GM12878 (cell line): ENCODE measurements around the gene EBF3. TPM values are rescaled to one million over a fixed set of nuclear protein-coding genes. Genes with fewer than 3 reads are reported as not detected.

Source experiments
- ATAC-seq: fragments of 200-7000 bp; cut with Tn5 transposase; 3 replicates; pipeline ENCODE4 v1.9.1; 2020; ENCODE audit warnings: mild to moderate bottlenecking, moderate library complexity
- BruUV-seq: library from RNA; stranded (reverse); fragments of 400-500 nt; replicated peaks from 2 replicates; lab custom pipeline; 2021; lab: Mats Ljungman, UMichigan
- CTCF ChIA-PET: fragments of 300-600 bp; sonication (Branson Sonifier 250); formaldehyde crosslinking; extraction: SDS; loops from one replicate; lab custom pipeline; 2021; ENCODE audit warnings: inconsistent platforms; lab: Yijun Ruan, JAX
- POLR2A ChIA-PET: fragments of 350-600 bp; formaldehyde crosslinking; extraction: SDS; loops from one replicate; lab custom pipeline; 2021; ENCODE audit warnings: inconsistent platforms; lab: Charles Lee
- RAD21 ChIA-PET: fragments of 300-600 bp; sonication (Branson Sonifier 250); formaldehyde crosslinking; loops from one replicate; lab custom pipeline; 2023; ENCODE audit warnings: antibody characterized with exemption; ENCODE audit not compliant: unreplicated experiment; lab: Charles Lee
- SMC1A ChIA-PET: fragments of 300-600 bp; sonication (Branson Sonifier 250); formaldehyde crosslinking; loops from one replicate; lab custom pipeline; 2023; ENCODE audit not compliant: unreplicated experiment, uncharacterized antibody; lab: Charles Lee
- DNase-seq: peaks from one replicate; pipeline ENCODE4 v3.0.0-alpha.2; 2011; ENCODE audit warnings: low read depth, low spot score
- FAIRE-seq: peaks from 3 replicates; lab custom pipeline; 2011; peaks lifted over from hg19 to GRCh38; lab: Jason Lieb, UNC
- H2AFZ ChIP-seq: 2 replicates; pipeline ENCODE4 v1.6.0; 2011; ENCODE audit warnings: low read depth, low read length, control low read depth; ENCODE audit not compliant: control insufficient read depth
- H3K27ac ChIP-seq: 2 replicates; pipeline ENCODE4 v1.5.1; 2011; ENCODE audit warnings: control low read depth; ENCODE audit not compliant: control insufficient read depth, insufficient read depth
- H3K27me3 ChIP-seq, 2 experiments: replicated peaks in 1 of 2; 2 replicates each; pipeline versions ENCODE4 v1.6.0 to v1.6.1; 2011; ENCODE audit warnings: low read length in 1 of 2; ENCODE audit not compliant: control insufficient read depth in 2 of 2, insufficient read depth in 2 of 2
- H3K36me3 ChIP-seq, 2 experiments: 2 replicates each; pipeline ENCODE4 v1.5.1; 2011; ENCODE audit warnings: low read length in 1 of 2; ENCODE audit not compliant: control insufficient read depth in 2 of 2, insufficient read depth in 2 of 2
- H3K4me1 ChIP-seq: 2 replicates; pipeline ENCODE4 v1.6.1; 2011; ENCODE audit warnings: mild to moderate bottlenecking, low read length, moderate library complexity, mixed read lengths; ENCODE audit not compliant: control insufficient read depth, insufficient read depth
- H3K4me2 ChIP-seq: 2 replicates; pipeline ENCODE4 v1.6.0; 2011; ENCODE audit warnings: control low read depth; ENCODE audit not compliant: control insufficient read depth, insufficient read depth
- H3K4me3 ChIP-seq: fragments of 200-600 bp; sonication (generic); 2 replicates; pipeline ENCODE4 v1.5.1; 2016
- H3K79me2 ChIP-seq: 2 replicates; pipeline ENCODE4 v1.6.0; 2011; ENCODE audit warnings: low read length; ENCODE audit not compliant: control insufficient read depth, insufficient read depth
- H3K9ac ChIP-seq: 2 replicates; pipeline ENCODE4 v1.8.0; 2011; ENCODE audit warnings: low read length, control low read depth, mixed read lengths; ENCODE audit not compliant: control insufficient read depth, insufficient read depth
- H3K9me3 ChIP-seq: replicated peaks from 3 replicates; pipeline ENCODE4 v1.5.1; 2011; ENCODE audit warnings: mild to moderate bottlenecking, low read length; ENCODE audit not compliant: control insufficient read depth, insufficient read depth
- H4K20me1 ChIP-seq: 2 replicates; pipeline ENCODE4 v1.6.0; 2011; ENCODE audit not compliant: control insufficient read depth, insufficient read depth
- ATF2 ChIP-seq: IDR thresholded peaks from 2 replicates; pipeline ENCODE4 v1.6.1; 2012; ENCODE audit warnings: low read length, inconsistent platforms
- CHD4 ChIP-seq: fragments of 200-600 bp; sonication (generic); IDR thresholded peaks from 2 replicates; pipeline ENCODE4 v1.6.1; 2016; ENCODE audit warnings: mild to moderate bottlenecking
- CTCF ChIP-seq, 3 experiments: IDR thresholded peaks in 2 of 3; conservative IDR thresholded peaks in 1 of 3; 2 replicates each; pipeline ENCODE4 v1.5.1; 2011; ENCODE audit warnings: low read depth in 3 of 3, low read length in 3 of 3, mild to moderate bottlenecking in 3 of 3, control low read depth in 2 of 3, moderate library complexity in 2 of 3, inconsistent platforms in 1 of 3, mixed read lengths in 1 of 3; ENCODE audit not compliant: control insufficient read depth in 2 of 3, insufficient read depth in 1 of 3; ENCODE audit errors: extremely low read depth in 1 of 3
- GABPA ChIP-seq: IDR thresholded peaks from 2 replicates; pipeline ENCODE4 v1.6.1; 2014; ENCODE audit warnings: antibody characterized with exemption, low read depth, mild to moderate bottlenecking, inconsistent platforms
- MXI1 ChIP-seq: fragments of 150-350 bp; IDR thresholded peaks from 2 replicates; pipeline ENCODE4 v1.6.1; 2011; ENCODE audit warnings: low read depth, mild to moderate bottlenecking, inconsistent platforms, low read length, improper control_type of control experiment
- NFIC ChIP-seq: IDR thresholded peaks from 2 replicates; pipeline ENCODE4 v1.6.1; 2012; ENCODE audit warnings: low read depth, mild to moderate bottlenecking, inconsistent platforms, low read length, moderate library complexity
- NR2C2 ChIP-seq: IDR thresholded peaks from 2 replicates; pipeline ENCODE4 v1.6.1; 2011; ENCODE audit warnings: borderline replicate concordance, low read depth; ENCODE audit not compliant: control insufficient read depth, insufficient read length
- PAX8 ChIP-seq: fragments of 450-650 bp; IDR thresholded peaks from 2 replicates; pipeline ENCODE4 v1.6.1; 2017; ENCODE audit warnings: mild to moderate bottlenecking, moderate library complexity
- STAT1 ChIP-seq: fragments of 450-650 bp; conservative IDR thresholded peaks from 2 replicates; pipeline ENCODE4 v1.6.1; 2014; ENCODE audit warnings: antibody characterized with exemption, mild to moderate bottlenecking
- ZBTB4 ChIP-seq: fragments of 450-650 bp; formaldehyde crosslinking; IDR thresholded peaks from 2 replicates; pipeline ENCODE4 v1.4.0; 2022; ENCODE audit warnings: mild to moderate bottlenecking, moderate library complexity
- WGBS: methylation state at CpG from one replicate; pipeline ENCODE4 v1.1.6; 2016; ENCODE audit warnings: low lambda C conversion rate; ENCODE audit not compliant: insufficient replicate concordance, insufficient coverage; ENCODE audit errors: missing lambda C conversion rate; 5-methylcytosine and 5-hydroxymethylcytosine counted together
- in situ Hi-C: fragments of 300-500 bp; cut with MboI; formaldehyde crosslinking; loops from 9 replicates; pipeline ENCODE4 v1.14.3; 2018; ENCODE audit warnings: mixed read lengths
- intact Hi-C: fragments of 100-400 bp; cut with micrococcal nuclease; formaldehyde crosslinking; loops from one replicate; pipeline ENCODE4 v1.14.2; 2022; ENCODE audit not compliant: unreplicated experiment
- polyA plus RNA-seq, 11 experiments: library from polyadenylated mRNA; depleted of rRNA in 4 of 11; unstranded in 6 of 11; stranded (reverse) in 5 of 11; fragments of >200 nt; fragmentation: Nextera tagmentation in 4 of 11; fragmentation: Illumina TruSeq in 1 of 11; extraction: Ambion mirVana in 4 of 11; extraction: Trizol in 1 of 11; gene quantifications; 1 replicate in 1 of 11; 2 replicates in 10 of 11; pipeline versions ENCODE4 v1.2.1 to v1.2.3, GENCODE V29; 2011 to 2016; ENCODE audit warnings: inconsistent platforms in 2 of 11, missing spikeins in 2 of 11, low read depth in 1 of 11
- total RNA-seq, 4 experiments: library from RNA; depleted of rRNA in 3 of 4; stranded (reverse); fragments of >200 nt in 3 of 4; fragmentation: Illumina TruSeq in 1 of 4; extraction: Trizol in 1 of 4; gene quantifications; 2 replicates each; pipeline versions ENCODE4 v1.2.1 to v1.2.3, GENCODE V29; 2013 to 2021

EBF3 gene
- total and polyA plus RNA-seq, 10 of the 15 experiments (the other 5 are each of a cell fraction or from before 2014, with no cell fraction given) = not detected

- TF ChIP-seq CTCF (IDR thresholded peaks at IDR 0.05 in 2 of 3, conservative IDR thresholded peaks at IDR 0.05 in 1 of 3; ENCODE audit: control insufficient read depth in 2 of 3, extremely low read depth in 1 of 3, insufficient read depth in 1 of 3, low read depth in 3 of 3, low read length in 3 of 3) (peak; percentile 46 to 72 (median 58)), ATF2 (no peak), MXI1 (no peak)
- TF ChIP-seq, all 136 proteins: peak for 3
Measured at GRCh38 chr10:129888784-129889616, 75.1 kb downstream of the EBF3 start (continued).

GRCh38 chr10:129887986-129888783, 75.9 kb downstream of the EBF3 start:
- CTCF ChIA-PET = interaction anchor here (1.3 kb wide), 1 partner anchor 239 kb away, joined by 10 read pairs; no protein-coding TSS in a partner anchor
- SMC1A ChIA-PET = no interaction called here
- DNase-seq (no peak), ATAC-seq (no peak), FAIRE-seq (no peak)
- H3K9ac ChIP-seq = no peak overlapping the region
- no peaks in the 10 kb centered on the region for H3K27me3 ChIP-seq
- 65% methylated on average over 35 of the region's 35 CpGs for whole genome bisulfite sequencing
- no peaks in the 10 kb centered on the region for H3K9me3 ChIP-seq
- H3K4me1 ChIP-seq = no peaks in the 10 kb centered on the region
- POLR2A ChIA-PET = no interaction called here
- H3K79me2 ChIP-seq = no peaks in the 10 kb centered on the region
- no peak overlapping the region for H3K4me3 ChIP-seq
- H3K4me2 ChIP-seq = no peak overlapping the region
- RAD21 ChIA-PET = interaction anchor here (1.1 kb wide), 1 partner anchor 223 kb away, joined by 4 read pairs; the partner anchor contains the start of gene C10orf143
- no peaks in the 10 kb centered on the region for H3K36me3 ChIP-seq
- no TSS peak for BruUV-seq
- H3K27ac ChIP-seq = no peak overlapping the region
- no peak overlapping the region for H2AFZ ChIP-seq
- in situ Hi-C loops (no loop called here), intact Hi-C loops (loop anchor here (5.0 kb wide), 2 partner anchors 219 to 239 kb away; no protein-coding TSS in a partner anchor)
- TF ChIP-seq PAX8 (no peak), NFIC (no peak), NR2C2 (no peak), CHD4 (no peak), GABPA (no peak), ZBTB4 (CRISPR knock-in tag) (no peak), STAT1 (no peak)
- H4K20me1 ChIP-seq = no peaks in the 10 kb centered on the region
